Hematopoietic multipotent progenitor cell treated with erythropoietin and hydrocortisone succinate and interleukin-3 and kit ligand, for 4 days (in vitro differentiated cells): ENCODE results near the gene AGO4.
"Not testable (repeated sequence)": the region's sequence is repeated elsewhere in the genome, so short reads cannot be mapped to it uniquely, and the experiment has no call there.

Experiments
- DNase-seq: peaks from one replicate; pipeline ENCODE4 v3.0.0-alpha.2; 2015

Gene AGO4

DNA sequence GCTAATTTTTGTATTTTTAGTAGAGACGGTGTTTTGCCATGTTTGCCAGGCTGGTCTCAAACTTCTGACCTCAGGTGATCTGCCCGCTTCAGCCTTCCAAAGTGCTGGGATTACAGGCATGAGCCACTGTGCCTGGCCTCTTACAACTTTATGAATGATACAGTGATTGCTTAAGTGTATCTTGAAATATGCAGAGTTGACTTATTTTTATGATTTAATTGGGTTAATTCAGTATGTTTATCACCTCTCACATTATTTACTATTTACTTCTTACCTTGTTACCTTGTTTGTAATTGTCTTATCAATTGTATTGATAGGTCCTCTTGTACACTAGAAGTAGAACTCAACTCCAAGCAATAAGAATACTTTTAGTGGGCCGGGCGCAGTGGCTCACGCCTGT, 4.9 kb downstream of the AGO4 start:
- DNase-seq: not testable (repeated sequence)

DNA sequence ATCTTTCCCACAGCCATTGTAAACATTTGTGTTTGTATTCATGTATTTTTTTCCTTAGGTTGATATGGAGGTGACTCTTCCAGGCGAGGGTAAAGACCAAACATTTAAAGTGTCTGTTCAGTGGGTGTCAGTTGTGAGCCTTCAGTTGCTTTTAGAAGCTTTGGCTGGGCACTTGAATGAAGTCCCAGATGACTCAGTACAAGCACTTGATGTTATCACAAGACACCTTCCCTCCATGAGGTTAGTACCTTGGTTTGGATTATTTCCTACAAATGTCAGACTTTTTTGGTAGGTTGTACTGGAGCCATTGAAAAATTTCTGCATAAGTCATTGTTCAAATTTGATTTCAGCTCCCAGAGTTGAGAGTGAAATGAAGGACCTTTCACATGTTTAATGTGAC, 17.4 kb downstream of the AGO4 start:
- DNase-seq: no peak

DNA sequence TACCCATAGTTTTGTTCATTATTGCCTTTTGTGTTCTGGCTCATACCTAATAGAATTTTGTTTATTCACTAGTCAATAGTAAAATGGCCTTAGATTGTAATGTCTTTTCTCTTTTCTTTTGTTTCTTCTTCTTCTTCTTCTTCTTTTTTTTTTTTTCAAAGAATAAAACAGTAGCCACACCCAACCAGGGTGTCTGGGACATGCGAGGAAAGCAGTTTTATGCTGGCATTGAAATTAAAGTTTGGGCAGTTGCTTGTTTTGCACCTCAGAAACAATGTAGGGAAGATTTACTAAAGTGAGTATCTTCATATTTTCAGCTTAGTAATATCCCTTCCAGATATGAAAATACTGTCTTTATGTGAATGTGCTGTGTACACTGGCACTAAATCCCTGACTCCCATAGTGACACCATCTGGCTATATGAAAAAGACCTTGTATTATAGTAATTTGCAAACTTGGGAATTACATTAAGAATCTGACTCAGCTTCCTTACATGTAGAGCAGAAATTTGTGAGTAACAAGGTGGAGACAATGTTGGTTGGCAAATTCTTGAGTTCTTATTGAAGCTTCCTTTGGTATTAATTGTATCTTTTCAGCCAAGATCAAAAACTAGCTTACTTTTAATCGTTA, 24.6 kb downstream of the AGO4 start:
- no peak for DNase-seq

DNA sequence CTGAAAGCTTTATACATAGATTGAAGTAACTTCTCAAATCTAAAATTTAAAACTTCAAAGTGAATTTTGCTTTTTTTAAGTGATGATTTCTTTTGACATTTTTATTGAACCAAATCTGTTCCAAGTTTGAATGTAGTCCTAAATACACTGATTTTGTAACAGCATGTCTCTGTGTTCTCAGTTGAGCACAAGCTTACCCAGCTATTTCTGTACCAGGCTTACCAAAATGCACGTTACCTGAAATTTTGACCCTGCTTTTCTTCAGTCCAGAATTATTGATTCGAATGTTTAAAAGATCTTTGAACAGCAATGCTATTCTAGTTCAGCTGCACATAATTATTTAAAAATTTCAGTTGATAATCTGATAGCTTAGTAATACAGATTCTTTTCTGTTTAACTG, 25.6 kb downstream of the AGO4 start:
- DNase-seq: no peak

DNA sequence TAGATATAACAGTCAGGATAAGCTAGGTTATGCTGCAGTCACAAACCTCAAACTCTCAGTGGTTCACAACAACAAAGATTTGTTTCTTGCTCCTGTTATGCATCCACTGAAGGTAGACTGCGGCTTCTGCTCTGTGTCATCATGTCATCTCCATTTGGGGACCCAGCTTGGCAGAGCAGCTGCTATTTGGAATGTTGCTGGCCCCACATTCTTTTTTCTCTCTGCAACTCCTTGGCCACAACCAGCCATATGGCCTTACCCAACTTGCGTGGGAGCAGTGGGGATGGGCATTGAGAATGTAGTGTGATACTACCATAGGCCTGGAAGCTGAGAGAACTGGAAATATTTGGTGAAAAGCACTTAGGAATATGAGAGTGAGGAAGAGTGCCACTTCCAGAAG, 26.4 kb downstream of the AGO4 start:
- DNase-seq: no peak

DNA sequence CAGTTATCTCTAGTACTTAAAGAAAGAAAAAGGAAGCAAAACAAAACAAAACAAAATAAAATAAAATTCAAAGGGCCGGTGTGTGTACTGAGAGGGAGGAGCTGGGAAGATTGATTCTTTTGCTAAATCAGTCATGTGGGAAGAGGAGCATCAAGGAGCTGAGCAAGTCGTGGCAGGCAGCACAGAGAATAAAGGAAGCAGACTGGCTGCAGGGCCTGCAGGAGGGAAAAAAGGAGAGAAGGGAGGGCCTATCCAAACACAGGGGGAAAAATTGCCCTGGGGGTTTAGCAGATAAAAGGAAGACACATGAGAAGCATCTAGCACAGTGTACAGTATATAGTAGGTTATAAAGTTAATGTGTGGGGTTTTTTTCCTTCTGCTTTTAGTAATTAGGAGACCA, 27.6 kb downstream of the AGO4 start:
- no peak for DNase-seq

DNA sequence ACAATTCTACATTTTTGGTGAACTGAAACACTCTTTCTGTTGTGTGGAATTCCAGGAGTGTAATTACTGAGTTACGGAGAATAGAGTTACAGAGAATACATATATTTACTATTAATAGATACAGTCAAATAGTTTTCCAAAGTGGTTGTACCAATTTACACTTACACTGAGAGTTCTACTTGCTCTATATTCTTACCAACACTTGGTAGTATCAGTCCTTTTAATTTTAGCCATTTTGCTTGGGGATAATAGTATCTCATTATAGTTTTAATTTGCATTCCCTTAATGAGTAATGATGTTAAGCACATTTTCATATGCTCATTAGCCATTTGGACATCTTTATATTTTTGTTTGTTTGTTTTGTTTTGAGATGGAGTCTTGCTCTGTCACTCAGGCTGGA, 28.9 kb downstream of the AGO4 start:
- no peak for DNase-seq

DNA sequence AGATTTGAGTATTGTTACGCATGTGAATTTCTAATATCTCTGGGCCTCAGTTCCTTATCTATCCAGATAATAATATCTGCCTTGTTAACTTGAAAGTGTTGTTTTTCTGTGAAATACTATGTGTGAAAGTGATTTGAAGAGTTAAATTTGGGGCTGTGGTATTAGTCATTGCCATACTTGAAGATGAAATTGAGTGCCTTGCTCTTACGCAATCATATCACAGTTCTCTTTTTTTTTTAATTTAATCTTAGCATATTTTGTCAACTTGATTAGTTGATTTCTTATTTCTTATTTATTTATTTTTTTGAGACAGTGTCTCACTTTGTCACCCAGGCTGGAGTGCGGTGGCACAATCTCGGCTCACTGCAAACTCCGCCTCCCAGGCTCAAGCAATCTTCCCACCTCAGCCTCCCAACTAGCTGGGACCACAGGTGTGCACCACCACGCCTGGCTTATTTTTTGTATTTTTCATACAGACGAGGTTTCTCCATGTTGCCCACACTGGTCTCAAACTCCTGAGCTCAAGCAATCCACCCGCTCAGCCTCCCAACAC, 31.0 kb downstream of the AGO4 start:
- DNase-seq: peak; percentile 41

DNA sequence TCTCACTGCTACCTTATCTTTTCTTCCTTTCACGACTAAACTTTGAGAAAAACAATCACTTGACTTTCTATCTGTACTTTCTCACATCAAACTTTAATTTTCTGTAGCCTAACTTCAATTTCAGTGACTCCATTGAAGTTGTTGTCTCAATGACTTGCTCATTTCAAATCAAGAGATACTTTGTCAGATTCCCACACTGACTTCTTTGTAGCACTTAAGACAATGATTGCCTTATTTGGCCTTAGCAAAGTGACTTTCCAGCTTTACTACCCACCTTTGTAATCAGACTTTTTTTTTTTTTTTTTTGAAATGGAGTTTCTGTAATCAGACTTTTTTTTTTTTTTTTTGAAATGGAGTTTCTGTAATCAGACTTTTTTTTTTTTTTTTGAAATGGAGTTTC, 37.0 kb downstream of the AGO4 start:
- no peak for DNase-seq

DNA sequence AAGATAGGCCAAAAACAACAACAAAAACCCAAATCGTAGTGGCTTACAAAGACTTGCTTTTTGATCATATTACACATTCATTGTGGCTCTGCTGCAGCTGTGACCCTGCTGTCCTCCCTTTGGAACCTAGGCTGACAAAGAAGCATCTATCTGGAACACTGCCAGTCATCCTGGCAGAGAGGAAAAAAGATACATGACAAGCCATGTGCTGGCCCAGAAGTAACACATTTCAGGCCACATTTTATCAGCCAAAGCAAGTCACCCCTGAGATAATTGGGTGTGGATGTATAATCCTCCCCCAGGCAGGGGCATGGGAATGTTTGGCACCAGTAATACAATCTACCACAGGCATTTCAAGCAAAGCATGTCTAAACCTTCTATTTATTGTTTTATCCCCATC, 38.0 kb downstream of the AGO4 start:
- DNase-seq: no peak

DNA sequence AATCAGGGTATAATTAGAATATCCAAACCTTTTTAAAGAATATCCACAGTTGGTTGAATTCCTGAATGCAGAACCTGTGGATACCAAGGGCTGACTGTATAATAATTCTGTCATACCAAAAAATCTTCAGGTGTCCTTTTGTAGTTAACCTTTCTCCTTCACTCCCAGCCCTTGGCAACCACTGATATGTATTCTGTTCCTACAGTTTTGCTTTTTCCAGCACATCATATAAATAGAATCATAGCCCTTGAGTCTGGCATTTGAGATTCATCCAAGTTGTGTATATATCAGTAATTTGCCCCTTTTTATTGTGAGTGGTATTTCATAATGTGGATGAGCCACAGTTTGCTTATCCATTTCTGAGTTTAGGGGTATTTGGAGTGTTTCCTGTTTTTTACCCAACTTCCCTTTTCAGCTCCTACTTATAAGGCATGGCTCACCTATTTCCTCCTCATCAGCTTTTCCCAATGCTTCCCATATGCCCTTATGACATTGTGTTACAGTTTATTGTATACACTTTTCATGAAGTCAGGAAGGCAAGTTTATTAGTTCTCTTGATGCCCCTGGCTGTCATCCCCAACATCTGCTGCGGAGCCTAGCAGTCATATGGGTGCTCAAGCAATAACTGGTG, 40.2 kb downstream of the AGO4 start:
- DNase-seq: no peak

DNA sequence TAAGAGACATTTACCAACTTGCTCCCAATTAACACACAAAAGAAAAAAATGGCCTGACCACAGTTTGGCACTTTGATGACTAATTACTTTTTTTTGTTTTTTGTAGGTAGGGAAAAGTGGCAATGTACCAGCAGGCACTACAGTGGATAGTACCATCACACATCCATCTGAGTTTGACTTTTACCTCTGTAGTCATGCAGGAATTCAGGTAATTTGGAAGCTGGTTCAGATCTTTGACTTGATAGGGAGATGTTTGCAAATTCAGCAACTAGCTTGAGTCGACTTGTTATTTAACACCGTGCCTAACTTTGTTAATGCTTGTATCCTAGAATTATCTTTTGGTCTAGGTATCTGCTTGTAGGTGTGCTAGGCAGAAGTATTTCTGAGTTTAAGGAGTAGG, 42.2 kb downstream of the AGO4 start:
- no peak for DNase-seq

DNA sequence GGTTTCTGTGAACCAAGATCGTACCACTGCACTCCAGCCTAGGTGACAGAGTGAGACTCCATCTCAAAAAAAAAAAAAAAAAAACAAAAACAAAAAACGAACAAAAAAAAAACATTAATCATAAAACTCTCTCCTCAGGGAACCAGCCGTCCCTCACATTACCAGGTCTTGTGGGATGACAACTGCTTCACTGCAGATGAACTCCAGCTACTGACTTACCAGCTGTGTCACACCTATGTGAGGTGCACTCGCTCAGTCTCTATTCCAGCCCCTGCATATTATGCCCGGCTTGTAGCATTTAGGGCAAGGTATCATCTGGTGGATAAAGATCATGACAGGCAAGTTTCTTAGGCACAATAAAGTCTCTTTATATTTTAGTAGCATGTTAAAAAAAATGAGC, 42.9 kb downstream of the AGO4 start:
- DNase-seq: no peak

DNA sequence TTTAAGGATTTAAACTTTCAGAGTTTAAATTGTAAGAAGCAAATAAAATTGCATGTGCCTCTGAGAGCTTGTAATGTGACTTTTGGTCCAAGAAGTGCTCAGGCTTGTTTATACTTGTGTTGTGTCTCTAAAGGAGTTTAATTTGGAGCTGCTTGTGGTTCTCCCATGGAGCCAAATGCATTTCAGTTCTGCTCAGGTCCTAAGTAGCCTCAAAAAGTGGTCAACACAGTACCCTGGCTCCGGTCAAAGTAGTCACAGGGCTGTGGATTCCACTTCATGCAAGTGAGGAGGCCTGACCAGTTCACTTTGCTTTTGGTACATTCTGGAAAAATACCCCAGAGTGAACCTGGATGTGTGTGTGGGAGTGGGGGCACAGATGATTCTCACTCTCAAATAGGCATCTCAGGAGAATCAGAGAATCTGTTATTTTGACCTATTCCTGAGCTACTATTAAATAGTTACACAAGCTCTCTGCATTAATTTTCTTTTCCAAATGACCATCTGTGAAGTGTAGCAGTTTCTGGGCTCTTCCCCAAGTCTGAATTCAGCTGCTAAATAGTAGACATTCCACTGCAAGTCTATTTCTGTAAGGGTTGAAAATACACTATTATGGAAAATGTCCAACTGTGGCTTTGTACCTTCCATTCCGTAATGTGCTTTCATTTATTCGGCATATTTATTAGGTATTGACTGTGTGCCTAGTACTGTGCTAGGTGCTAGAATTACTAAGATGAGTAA, 43.5 kb downstream of the AGO4 start:
- DNase-seq: no peak

DNA sequence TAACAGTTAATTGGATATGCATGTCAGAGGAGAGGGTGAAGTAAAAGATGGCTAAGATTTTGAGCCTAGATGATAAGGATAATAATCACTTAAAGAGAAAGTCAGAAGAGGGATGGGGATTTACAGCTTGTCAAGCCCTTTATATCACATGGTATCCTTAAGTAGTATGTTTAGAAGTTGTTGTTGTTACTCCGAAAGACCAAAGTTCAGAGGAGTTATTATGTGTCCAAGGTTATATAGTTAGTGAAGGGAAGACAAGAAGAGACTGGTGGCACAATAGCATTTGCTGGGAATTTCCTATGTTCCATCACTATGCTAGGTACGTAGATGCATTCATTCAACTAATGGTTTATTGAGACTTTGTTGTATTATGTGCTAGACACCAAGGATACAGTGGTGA, 44.4 kb downstream of the AGO4 start:
- no peak for DNase-seq

DNA sequence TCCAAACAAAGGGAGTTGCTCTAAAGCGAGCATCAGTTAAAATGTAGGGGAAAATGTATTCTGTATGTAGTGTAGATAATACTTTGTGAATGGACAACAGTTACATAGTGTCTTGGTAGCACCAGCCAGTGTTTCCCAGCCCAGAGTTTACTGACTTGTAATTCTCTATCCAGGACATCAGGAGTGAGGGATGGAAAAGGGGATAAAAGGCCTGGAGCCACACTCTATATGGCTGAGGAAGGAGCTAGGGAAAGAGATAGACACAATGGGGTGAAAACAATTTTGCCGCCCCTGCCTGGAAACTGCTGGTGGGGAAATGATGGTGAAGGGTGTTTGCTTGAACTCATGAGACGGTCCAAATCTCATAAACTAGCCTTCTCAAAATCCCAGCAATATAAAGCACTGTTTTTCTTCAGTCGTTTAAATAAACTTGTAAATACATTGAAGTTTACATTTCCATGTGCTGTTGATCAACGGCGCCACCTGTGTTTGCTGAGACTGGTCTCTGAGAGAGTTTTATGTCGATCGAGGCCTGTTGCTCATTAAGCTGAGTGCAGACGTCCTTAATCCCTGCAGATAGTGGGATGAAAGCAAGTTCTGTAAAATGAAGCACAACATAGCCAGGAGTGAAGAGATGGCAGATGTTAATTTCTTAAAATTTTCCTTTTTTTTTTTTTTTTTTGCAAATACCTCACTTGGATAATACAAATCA, 47.3 kb downstream of the AGO4 start:
- no peak for DNase-seq

DNA sequence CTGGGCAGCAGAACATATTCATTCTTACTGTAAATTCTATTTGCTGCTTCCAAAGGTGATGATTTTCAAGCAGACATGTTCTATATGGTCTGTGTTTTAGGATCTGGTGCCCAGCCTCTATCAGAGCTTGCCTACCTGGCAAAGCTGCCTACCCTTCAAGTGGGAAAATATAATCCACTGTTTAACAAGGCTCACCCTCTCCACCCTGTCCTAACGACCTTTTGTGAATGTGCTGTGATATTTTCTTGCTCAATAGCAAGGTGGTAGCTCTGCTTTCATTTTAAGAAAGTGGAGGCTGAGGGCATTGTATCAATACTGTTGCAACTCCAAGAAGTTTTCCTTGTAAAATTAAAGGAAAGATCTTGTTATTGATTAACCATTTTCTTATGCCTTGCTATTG, 49.1 kb downstream of the AGO4 start:
- no peak for DNase-seq

DNA sequence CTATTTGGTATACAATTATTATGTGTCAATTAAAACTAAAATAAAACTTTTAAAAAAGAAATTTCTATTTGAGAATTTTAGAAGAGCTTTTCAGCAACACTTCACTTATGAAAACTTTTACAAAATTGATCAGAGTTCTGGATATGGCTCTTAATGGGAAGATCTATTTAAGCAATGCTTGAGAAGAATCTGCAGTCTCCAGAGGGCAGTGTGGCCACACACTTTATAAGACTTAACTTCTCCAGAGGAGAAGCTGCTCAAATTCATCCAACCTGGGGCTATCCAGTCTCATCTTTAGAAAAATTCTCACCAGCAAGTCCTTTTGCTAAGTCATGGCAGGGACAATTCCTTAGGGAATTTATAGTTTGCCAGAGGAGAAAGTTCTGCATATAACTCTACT, 50.0 kb downstream of the AGO4 start:
- DNase-seq: peak; percentile 69

DNA sequence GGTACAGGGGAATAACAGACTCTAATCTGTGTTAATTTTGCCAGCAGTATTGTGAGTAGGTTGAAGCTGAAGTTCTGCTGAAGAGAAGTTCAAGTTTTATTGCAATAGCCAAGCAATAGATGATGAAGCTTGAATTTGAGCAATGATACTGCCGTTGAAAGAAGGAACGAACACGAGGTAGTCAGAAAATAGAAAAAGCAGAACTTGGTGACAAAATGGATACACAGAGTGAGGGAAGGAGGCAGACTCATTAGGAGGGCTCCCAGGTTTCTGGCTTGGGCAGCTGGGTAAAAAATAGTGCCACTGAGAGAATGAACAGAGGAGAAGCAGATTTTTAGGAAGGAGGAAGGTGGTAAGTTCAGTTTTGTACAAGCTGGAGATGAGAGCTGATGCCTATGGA, 52.9 kb downstream of the AGO4 start:
- DNase-seq: peak; percentile 67

DNA sequence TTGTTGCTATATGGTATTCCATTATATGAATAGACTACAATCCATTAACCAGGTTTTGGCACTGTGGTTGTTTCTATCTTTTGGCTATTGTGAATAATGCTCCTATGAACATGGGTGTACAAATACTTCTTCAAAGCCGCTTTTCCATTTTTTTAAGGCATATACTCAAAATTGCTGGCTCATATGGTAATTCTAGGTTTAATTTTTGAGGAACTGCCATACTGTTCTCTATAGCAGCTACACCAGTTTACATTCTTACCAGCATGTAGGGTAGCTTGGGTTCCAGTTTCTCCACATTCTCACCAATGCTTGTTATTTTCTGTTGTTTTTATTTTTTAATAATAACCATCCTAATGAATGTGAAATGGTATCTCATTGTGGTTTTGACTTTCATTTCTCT, 55.3 kb downstream of the AGO4 start:
- DNase-seq: no peak

DNA sequence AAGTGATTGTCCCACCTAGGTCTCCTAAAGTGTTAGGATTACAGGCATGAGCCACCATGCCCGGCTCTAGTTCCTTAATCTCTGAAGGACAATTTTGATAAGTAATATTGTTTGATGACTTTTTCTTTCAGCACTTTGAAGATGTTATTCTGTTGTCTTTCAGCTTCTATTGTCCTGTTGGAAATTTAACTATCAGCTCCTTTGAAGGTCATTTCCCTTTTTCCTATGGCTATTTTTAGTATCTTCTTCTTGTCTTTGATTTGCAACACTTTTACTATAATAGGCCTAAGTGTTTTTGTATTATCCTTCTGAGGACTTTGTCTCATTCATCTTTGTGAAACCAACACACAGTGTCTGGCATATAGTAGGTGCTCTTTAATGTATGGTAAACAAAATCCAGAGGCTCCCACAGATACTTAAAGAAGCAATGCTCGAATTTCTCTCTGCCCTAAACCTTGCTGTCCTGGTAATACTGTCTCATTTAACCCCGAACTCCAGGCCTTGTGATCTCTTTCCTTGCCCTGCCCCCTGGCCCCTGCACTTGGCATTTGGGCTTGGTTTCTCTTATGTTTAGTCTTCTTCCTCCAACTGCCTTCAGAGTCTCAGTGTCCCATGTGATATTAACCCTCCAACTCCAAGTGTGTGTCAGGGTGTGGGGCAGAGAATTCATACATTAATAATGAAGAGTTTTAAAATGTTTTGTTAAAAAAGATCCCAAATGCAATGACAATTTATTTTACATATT, 56.2 kb downstream of the AGO4 start:
- DNase-seq: no peak

DNA sequence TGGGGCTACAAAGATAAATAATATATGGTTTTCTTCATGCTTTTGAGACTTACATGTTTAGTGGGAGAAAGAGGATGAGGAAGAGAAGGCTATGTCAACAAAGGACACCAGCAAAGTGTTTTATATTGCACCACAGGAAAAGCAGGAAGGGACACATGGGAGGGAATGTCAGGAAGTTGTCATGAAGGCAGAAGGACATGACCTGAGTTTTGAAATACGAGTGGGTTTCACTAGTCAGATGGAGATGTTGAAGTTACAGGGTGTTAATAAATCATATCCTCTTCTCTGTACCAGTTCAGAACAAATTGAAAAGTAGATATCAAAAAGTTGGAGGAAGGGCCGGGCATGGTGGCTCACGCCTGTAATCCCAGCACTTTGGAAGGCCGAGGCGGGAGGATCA, 57.0 kb downstream of the AGO4 start:
- no peak for DNase-seq

DNA sequence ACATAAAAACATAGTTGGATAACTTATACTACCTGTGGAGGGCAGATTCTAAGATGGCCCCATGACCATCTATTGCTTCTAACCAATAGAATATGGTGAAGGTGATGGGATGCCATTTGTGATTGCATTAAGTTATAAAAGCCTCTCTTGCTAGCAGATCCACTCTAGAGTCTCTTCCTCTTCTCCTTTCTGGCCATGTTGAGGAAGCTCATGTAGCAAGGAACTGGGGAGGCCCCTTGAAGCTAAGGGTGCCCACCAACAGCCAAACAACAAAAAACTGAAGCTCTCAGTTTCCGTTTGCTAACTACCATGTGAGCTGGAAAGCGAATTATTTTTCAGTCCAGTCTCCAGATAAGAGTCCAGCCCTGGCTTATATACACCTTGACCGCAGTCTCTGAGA, 59.2 kb downstream of the AGO4 start:
- peak; percentile 56 for DNase-seq
